ENCODE results near the gene SGMS1. TPM values are rescaled to one million over a fixed set of nuclear protein-coding genes. Genes with fewer than 3 reads are reported as not detected.
A peak's percentile ranks its signal among the peaks of the same experiment; 100 is the strongest.

SGMS1 gene
- total RNA-seq, 2 experiments from 2014 or later = 24.8 to 25.2 TPM

DNA sequence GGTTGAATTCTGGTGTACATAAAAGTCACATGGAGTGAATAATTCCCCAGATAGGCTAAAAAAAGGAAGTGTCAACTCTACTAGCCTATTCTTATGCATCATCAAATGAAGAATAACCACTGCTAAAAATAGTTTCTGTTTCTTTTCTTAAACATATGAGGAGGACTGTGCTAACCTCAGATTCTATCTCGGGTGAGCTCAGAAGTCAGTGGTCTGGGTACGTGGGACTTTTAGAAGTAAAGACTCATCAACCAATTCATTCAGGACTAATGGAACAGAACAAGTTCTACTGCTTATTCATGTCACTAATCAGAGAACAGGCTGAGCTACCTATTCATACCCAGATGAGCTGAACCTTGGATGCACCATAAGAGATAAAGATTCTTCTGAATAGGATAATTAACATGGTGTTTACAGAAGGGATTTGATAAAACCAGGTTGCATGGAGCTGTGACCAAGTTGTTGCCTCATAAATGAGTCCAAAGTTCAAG, 362.9 kb downstream of the SGMS1 start:
- intact Hi-C loops (cut with DNase I, micrococcal nuclease) = no loop called here
- CTCF ChIA-PET = interaction anchor here (1.2 kb wide), 1 partner anchor 14 kb away, joined by 3 read pairs; no protein-coding TSS in a partner anchor
- no peaks in the 10 kb centered on the region for H3K4me1 ChIP-seq (ENCODE audit: insufficient read depth, low read length)
- Mint-ChIP-seq H3K9me3 (no peaks in the 10 kb centered on the region), H3K4me1 (ENCODE audit: low read depth) (no peaks in the 10 kb centered on the region), H3K27me3 (peaks cover 43% of the 10 kb centered on the region), H3K36me3 (ENCODE audit: low read depth) (no peaks in the 10 kb centered on the region), H3K27ac (no peak overlapping the region), H3K4me3 (no peak overlapping the region)
- no peaks in the 10 kb centered on the region for H3K36me3 ChIP-seq (ENCODE audit: insufficient read depth, low read length)
- ATAC-seq (ENCODE audit: poor library complexity) (no peak), DNase-seq (peak in 3 of 14 experiments; percentile 3 to 53 (median 23))
- no peaks in the 10 kb centered on the region for H3K9me3 ChIP-seq (ENCODE audit: control insufficient read depth in 1 of 2, insufficient read depth in 1 of 2, low read length in 2 of 2)
- H3K27me3 ChIP-seq (ENCODE audit: control insufficient read depth in 1 of 2, insufficient read depth in 2 of 2, low read length in 2 of 2) = no peaks in the 10 kb centered on the region
- TF ChIP-seq, protein P1, sequence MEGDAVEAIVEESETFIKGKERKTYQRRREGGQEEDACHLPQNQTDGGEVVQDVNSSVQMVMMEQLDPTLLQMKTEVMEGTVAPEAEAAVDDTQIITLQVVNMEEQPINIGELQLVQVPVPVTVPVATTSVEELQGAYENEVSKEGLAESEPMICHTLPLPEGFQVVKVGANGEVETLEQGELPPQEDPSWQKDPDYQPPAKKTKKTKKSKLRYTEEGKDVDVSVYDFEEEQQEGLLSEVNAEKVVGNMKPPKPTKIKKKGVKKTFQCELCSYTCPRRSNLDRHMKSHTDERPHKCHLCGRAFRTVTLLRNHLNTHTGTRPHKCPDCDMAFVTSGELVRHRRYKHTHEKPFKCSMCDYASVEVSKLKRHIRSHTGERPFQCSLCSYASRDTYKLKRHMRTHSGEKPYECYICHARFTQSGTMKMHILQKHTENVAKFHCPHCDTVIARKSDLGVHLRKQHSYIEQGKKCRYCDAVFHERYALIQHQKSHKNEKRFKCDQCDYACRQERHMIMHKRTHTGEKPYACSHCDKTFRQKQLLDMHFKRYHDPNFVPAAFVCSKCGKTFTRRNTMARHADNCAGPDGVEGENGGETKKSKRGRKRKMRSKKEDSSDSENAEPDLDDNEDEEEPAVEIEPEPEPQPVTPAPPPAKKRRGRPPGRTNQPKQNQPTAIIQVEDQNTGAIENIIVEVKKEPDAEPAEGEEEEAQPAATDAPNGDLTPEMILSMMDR (IDR thresholded peaks at IDR 0.05) = no peak
- POLR2A ChIA-PET = no interaction called here
- no peak overlapping the region for H3K27ac ChIP-seq (ENCODE audit: low read depth in 1 of 2, low read length in 2 of 2)
- H3K4me3 ChIP-seq (ENCODE audit: low read length) = no peak overlapping the region

Other genes starting within 250 kb of the SGMS1 start
- 1 to 10 TPM; 1.4 to 1.6 TPM for gene ASAH2B, start 116.0 kb upstream of the SGMS1 start, total RNA-seq

Measured in CD4-positive, alpha-beta T cell (primary cell).